Activated naive CD4-positive, alpha-beta T cell treated with anti-CD3 and anti-CD28 coated beads, Interleukin-2, amount 50 U/mL, for 24 hours (primary cell): ENCODE data around the gene TEX53.

ENCODE experiments used
- H3K27ac Mint-ChIP-seq: one replicate; pipeline ENCODE4 v1.8.0; 2021; ENCODE audit warnings: mild to moderate bottlenecking, mixed read lengths
- H3K27me3 Mint-ChIP-seq: one replicate; pipeline ENCODE4 v1.8.0; 2021; ENCODE audit warnings: mixed read lengths
- H3K36me3 Mint-ChIP-seq: one replicate; pipeline ENCODE4 v1.8.0; 2021; ENCODE audit warnings: mixed read lengths
- H3K4me1 Mint-ChIP-seq: one replicate; pipeline ENCODE4 v1.8.0; 2021; ENCODE audit warnings: mixed read lengths
- H3K4me3 Mint-ChIP-seq: one replicate; pipeline ENCODE4 v1.8.0; 2021; ENCODE audit warnings: mild to moderate bottlenecking, mixed read lengths
- H3K9me3 Mint-ChIP-seq: one replicate; pipeline ENCODE4 v1.8.0; 2021; ENCODE audit warnings: mixed read lengths

The TEX53 gene

DNA sequence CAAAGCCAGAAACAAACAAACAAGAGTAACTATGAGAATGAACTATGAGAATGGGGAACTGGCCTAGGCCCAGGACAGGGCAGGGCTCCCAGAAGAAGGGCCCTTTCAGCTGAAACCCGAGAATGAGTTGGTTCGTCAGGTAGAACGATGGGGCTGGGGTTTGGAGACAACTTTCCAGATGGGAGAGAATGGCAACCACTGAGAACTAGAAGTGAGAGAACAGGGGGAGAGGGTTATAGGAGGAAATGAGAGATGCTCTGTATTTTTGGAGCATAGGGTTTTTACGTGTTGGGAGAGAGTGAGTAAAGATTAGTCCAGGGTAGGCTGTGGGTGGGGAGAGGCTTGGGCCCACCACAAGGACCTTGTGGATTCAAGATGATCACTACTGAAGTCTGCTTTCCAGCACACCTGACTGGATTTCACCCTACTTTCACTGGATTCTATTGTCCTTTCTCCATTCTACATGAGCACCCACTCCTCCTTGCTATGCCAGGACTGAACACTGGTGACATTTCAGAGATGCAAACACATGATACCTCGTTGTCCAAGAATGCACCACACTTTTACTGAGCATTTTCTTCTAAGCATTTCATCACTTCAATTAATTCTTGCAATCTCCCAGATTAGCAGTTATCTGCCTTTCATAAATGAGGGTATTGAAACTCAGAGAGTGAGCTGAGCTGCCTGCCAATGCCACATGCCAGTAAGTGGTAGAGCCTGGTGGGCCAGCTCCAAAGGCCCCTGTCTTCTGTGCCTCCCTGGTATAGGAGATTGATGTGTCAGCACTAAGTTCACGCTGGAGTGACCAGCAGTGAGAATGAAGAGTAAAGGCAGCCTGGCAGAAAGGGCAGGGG, 49.7 kb downstream of the TEX53 start:
- Mint-ChIP-seq H3K27ac (peak overlapping the region; percentile 23), H3K4me3 (peak overlapping the region; percentile 16), H3K4me1 (peaks cover 16% of the 10 kb centered on the region)

GRCh38 chr9:114606597-114607207, 50.9 kb downstream of the TEX53 start:
- no peaks in the 10 kb centered on the region for H3K27me3 Mint-ChIP-seq
- no peak overlapping the region for H3K4me3 Mint-ChIP-seq
- H3K27ac Mint-ChIP-seq: no peak overlapping the region

More for the DNA sequence above, 49.7 kb downstream of the TEX53 start:
- no peaks in the 10 kb centered on the region for H3K27me3 Mint-ChIP-seq
- peaks cover 2% of the 10 kb centered on the region for H3K36me3 Mint-ChIP-seq
- no peaks in the 10 kb centered on the region for H3K9me3 Mint-ChIP-seq

More at GRCh38 chr9:114606597-114607207, 50.9 kb downstream of the TEX53 start:
- peaks cover 7% of the 10 kb centered on the region for H3K4me1 Mint-ChIP-seq
- H3K9me3 Mint-ChIP-seq: no peaks in the 10 kb centered on the region
- peaks cover 4% of the 10 kb centered on the region for H3K36me3 Mint-ChIP-seq
